HG02943 (cell line): ENCODE results near the gene CLIC4.

Source experiments
- ATAC-seq: cut with Tn5 transposase; IDR thresholded peaks from one replicate; pipeline ENCODE4 v1.9.1; 2021; ENCODE audit warnings: mild to moderate bottlenecking, low read depth, moderate library complexity; ENCODE audit not compliant: unreplicated experiment

Gene CLIC4

GRCh38 chr1:24853649-24854048, 108.4 kb downstream of the CLIC4 start:
- no peak for ATAC-seq

GRCh38 chr1:24855474-24855873, 110.2 kb downstream of the CLIC4 start:
- ATAC-seq, result no peak

- ATAC-seq, result no peak
Observed at GRCh38 chr1:24856787-24857506, 111.7 kb downstream of the CLIC4 start.

GRCh38 chr1:24857507-24858133, 112.4 kb downstream of the CLIC4 start:
- ATAC-seq, result no peak

- no peak for ATAC-seq
Observed at GRCh38 chr1:24858277-24858676, 113.0 kb downstream of the CLIC4 start.

- ATAC-seq, result no peak
Observed at GRCh38 chr1:24859063-24860010, 114.1 kb downstream of the CLIC4 start.

GRCh38 chr1:24860841-24861240, 115.6 kb downstream of the CLIC4 start:
- ATAC-seq, result no peak

- ATAC-seq, result no peak
Observed at GRCh38 chr1:24861821-24862727, 116.8 kb downstream of the CLIC4 start.

- no peak for ATAC-seq
Observed at GRCh38 chr1:24862775-24863483, 117.7 kb downstream of the CLIC4 start.

- ATAC-seq, result no peak
Observed at GRCh38 chr1:24864370-24864777, 119.1 kb downstream of the CLIC4 start.

- ATAC-seq, result no peak
Observed at GRCh38 chr1:24865168-24865567, 119.9 kb downstream of the CLIC4 start.

- no peak for ATAC-seq
Observed at GRCh38 chr1:24865587-24865986, 120.3 kb downstream of the CLIC4 start.

GRCh38 chr1:24866211-24867083, 121.2 kb downstream of the CLIC4 start:
- ATAC-seq, result no peak

- no peak for ATAC-seq
Observed at GRCh38 chr1:24867084-24867870, 122.0 kb downstream of the CLIC4 start.

GRCh38 chr1:24868016-24868875, 123.0 kb downstream of the CLIC4 start:
- no peak for ATAC-seq

- no peak for ATAC-seq
Observed at GRCh38 chr1:24870551-24871195, 125.4 kb downstream of the CLIC4 start.
